ENCODE measurements around the gene HDLBP. TPM values are rescaled to one million over a fixed set of nuclear protein-coding genes. Genes with fewer than 3 reads are reported as not detected.
"Not testable (repeated sequence)": the region's sequence is repeated elsewhere in the genome, so short reads cannot be mapped to it uniquely, and the experiment has no call there.

Gene HDLBP
- total RNA-seq, 1 donor from 2014 or later, result 159 TPM

DNA sequence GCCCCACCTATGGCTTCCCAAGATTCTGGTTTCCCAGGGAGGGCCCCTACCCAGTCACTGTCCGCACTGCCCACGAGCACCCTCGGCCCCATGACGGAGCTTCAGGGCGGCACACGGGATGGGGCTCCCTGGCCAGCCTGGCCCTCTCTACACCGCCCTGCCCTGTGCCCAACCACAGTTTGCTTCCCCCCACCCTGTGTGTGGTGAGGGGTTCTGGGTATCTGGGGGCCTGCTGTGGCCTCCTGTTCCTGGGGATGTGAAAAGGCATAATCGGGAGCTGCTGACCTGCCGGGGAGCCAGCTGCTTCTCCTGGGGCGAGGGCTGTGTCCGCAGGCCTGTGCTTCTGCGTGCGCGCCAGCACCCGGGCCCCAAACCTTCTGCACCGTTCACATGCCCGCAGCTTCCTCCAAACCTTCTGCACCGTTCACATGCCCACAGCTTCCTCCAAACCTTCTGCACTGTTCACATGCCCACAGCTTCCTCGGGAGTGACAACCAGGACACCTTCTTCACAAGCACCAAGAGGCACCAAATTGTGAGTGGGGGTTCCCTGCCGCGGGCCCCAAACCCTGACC lies 114.6 kb downstream of the HDLBP start:
- DNase-seq (ENCODE audit: low spot score in 2 of 2), result no peak
- no peak for FAIRE-seq

DNA sequence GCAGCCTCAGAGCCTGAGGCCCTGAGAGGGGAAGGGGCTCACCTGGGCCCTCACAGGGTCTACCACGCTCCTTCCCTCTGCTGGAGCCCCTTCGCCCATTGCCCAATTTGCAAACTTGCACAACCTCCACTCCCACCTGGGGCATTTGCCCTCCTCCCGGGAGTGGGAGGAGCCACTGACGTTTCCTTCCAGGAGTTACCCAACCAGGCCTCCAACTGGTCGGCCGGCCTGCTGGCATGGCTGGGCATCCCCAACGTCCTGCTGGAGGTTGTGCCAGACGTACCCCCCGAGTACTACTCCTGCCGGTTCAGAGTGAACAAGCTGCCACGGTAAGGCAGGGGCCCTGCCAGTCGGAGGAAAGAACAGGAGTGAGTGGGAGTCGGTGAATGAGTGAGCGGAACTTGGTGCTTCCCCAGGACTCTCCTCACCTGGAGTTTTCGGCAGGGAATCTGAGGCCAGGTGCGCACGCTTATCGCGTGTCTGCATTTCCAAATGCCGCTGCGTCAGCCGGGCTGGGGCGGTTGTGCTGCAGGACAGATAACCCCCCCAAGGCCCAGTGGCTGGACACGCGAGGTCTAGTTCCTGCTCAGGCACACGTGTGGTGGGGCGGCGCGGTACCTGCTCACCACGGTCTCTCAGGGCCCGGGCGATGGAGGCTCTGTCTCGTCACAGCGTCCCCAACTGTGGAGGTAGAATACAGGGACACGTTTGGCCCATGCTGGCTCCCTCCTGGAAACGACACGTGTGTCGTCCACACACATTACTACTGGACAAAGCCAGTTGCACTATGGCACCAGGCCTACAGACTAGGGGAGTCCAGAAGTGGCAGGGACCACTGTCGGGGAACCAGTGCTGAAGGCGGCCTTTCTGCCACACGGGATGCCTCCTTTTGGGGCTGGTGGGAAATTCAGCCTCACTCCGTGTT lies 115.3 kb downstream of the HDLBP start:
- FAIRE-seq (no peak), DNase-seq (ENCODE audit: low spot score in 2 of 2) (no peak)

DNA sequence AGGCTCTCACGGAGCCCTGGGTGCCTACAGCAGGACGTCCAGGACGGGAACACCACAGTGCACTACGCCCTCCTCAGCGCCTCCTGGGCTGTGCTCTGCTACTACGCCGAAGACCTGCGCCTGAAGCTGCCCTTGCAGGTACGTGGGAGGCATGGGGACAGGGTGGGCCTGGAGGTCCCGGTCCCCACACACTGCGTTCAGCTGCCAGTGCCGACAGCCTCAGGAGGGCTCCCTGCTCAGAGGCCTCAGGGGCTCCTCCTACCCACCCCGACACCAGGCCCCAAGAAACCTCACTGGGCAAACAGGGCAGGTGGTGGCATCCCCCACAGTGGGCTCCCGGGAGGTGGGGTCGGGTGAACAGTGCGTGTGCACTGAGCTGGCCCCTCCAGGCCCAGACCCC lies 116.2 kb downstream of the HDLBP start:
- no peak for FAIRE-seq
- DNase-seq (ENCODE audit: low spot score in 2 of 2), result no peak

DNA sequence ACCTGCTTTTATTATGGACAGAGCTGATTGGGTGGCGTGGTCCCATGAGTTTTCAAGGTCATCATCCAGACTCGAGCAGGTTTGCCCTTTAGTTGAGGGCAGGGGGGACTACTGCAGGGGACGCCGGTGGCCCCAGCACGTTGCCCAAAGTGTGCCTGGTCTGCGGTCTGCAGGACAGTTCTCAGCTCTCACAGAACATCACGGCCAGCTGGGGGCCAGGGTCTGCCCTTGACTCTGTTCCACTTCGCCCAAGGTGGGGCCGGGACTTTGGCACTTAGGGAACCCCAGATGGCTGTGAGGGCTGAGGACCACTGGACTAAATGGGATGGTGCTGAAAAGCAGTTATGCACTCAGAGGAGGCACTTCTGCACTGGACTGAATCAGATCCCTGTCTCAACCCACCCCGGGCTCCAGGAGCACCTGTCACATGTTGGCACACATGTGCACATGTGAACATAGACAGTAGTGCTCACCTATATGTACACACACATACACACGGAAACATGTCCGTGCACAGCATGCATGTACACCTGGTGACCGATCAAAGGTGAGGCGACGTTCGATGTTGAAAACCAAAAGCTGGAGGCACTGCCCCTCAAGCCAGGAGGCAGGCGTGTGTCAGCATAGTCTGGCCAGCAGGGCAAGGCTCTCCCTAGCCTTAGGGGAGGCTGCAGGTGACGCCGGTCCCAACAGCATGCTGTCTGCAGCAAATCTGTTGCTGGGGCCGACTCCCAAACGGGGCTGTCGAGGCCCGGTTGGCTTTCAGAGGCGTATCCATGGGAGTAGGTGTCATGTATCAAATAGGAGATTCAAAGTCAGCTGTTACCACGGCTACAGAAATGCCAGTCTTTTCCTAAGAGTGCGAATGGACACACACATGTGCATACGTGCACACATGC lies 116.8 kb downstream of the HDLBP start:
- peak in 1 of 2 donors; percentile 12 for DNase-seq (ENCODE audit: low spot score in 2 of 2)
- FAIRE-seq, result no peak

DNA sequence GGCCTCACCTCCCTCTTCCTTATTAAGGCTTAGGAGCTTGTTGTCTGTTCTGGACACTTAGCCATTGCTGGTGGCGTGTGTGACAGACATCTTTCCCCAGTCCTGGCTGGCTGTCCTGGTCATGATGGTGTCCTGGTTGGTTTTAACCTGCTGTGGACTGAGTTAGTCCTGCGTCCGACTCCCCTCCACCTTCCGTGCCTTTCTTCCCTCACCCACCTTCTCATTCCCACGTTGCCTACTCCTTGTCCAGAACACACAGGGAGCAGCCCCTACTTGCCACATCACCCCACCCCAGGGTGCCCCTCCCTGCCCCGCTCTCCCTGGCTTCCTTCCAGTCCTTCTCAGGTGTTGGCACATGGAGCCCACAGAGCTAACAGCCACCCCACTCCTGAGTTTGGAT lies 117.5 kb downstream of the HDLBP start:
- DNase-seq (ENCODE audit: low spot score in 2 of 2) (peak in 1 of 2 donors; percentile 12), FAIRE-seq (no peak)

DNA sequence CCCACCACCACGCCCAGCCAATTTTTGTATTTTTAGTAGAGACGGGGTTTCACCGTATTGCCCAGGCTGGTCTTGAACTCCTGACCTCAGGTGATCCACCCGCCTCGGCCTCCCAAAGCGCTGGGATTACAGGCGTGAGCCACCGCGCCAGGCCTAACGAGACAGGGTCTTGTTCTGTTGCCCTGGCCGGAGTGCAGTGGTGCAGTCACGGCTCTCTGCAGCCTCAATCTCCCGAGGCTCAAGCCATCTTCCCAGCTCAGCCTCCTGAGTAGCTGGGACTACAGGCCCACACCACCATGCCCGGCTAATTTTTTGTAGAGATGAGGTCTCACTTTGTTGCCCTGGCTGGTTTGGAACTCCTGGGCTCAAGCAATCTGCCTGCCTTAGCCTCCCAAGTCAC lies 118.2 kb downstream of the HDLBP start:
- FAIRE-seq; DNase-seq (ENCODE audit: low spot score in 2 of 2): not testable (repeated sequence)

DNA sequence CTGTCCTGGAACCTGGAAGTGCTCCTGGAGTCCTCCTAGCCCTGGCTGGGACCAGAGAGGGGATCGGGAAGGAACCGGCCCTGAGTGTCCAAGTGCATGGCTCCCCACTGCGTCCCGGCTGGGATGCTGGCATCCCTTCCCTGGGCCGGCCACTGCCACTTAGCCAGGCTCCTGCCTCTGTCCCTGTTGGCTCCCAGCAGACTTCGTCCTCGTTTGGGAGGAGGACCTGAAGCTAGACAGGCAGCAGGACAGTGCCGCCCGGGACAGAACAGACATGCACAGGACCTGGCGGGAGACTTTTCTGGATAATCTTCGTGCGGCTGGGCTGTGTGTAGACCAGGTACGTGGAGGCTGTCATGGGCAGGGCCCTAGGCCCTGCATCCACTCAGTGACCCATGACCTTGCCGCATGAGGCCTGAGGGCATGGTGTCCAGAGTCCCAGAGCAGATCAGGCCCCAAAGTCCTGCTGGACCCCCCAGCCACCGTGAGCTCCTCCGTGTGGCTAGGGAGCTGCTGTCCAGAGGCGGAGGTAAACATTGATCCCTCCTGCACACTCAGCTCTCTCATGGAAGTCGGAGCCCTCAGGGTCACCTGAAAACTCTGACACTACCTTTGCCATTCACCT lies 119.9 kb downstream of the HDLBP start:
- FAIRE-seq, result no peak
- no peak for DNase-seq (ENCODE audit: low spot score in 2 of 2)

DNA sequence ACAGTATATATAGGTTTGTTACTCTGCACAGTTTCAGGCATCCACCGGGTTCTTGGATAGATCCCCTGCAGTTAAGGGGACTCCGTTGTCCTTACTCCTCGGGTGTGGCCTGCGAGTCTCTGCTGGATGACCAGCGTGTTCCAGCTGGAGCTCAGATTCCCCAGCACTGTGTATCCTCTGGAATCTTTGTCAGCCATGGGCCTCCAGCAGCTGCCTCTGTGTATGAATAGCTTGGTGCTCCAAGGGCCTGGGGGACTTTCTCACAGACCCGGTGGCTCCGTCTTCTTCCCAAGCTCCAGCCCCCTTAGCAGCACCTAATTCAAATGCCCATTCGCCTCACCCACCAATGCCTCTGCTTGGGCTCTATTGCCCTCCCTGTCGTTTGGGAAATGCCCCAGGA lies 120.7 kb downstream of the HDLBP start:
- no peak for FAIRE-seq
- DNase-seq (ENCODE audit: low spot score in 2 of 2), result no peak

DNA sequence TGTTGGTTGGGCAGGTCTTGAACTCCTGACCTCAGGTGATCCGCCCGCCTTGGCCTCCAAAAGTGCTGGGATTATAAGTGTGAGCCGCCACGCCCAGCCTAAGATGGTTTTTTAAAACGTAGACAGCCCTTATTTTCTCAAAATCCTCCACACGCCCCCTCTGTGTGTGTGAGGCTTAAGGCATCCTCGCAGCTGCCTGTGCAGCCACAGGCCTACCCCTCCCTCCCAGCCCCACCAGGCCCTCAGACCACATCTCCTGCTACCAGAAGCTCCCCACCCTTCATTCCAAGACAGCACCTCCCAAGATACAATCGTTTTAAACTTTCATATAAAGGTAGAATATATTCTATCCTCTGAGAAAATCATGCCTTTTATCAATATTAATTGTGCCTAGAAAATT lies 122.2 kb downstream of the HDLBP start:
- no peak for DNase-seq (ENCODE audit: low spot score in 2 of 2)
- FAIRE-seq, result no peak

DNA sequence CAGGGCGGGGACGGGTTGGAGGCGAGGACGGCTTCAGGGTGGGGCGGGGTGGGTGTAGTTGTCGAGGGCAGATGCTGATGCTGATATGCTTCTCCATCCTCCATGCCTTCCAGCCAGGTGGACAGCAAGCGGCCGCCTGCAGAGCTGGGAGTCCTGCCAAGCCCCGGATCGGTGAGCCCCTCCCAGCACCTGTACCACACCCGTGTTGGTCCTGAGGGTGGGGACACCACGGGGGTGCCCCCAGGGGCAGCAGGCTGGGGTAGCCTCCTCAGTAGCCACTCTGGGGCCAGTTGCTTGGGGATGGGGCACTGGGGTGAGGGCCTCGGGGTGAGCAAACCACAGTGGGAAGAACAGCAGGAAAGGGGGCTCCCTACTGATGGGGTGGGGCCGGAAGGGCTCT lies 124.4 kb downstream of the HDLBP start:
- DNase-seq (ENCODE audit: low spot score in 2 of 2) (no peak), FAIRE-seq (no peak)

DNA sequence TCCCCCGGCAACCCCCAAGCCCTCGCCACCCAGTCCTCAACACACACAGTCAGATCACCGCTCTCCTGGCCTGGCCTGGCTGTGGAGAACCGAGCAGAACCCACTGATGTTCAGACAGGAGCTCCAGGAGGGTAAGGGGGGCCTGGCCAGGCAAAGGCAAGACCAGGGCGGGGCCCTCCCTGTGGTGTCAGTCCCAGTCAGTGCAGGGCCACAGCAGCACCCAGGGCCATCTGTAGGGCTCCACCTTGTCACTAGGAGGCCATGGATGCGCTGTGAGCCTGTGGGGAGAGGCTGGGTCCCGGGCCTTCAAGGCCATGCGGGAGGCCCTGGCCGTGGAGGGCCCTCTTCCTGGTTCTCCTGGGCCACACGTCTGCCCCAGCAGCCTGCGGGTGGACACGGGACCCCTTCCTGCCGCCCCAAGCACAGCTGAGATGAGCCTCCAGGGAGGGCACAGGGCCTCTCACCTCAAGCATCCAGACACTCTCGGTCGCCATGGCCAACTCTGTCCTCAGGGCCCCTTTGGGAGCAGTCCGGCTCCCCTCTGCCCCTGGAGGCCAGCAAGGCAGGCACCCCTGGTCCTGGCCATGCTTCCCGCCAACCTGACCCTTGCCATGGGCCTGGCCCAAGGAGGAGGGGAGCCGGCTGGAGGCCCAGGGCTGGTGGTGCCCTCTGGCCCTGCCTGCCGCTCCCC lies 125.0 kb downstream of the HDLBP start:
- DNase-seq (ENCODE audit: low spot score in 2 of 2) (no peak), FAIRE-seq (no peak)

DNA sequence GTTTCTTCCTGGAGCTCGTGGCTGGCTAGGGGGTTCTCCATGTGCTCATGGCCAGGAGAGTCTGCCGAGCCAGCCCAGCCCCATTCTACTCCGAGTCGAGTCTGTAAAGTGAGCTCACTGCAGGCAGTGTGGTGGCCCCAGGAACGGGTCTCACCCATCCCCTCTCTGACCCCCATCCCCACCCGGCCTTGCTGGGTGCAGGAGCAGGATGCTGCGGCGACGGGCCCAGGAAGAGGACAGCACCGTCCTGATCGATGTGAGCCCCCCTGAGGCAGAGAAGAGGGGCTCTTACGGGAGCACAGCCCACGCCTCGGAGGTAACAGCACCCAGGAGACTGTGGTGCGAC lies 125.6 kb downstream of the HDLBP start:
- no peak for DNase-seq (ENCODE audit: low spot score in 2 of 2)
- FAIRE-seq, result no peak

DNA sequence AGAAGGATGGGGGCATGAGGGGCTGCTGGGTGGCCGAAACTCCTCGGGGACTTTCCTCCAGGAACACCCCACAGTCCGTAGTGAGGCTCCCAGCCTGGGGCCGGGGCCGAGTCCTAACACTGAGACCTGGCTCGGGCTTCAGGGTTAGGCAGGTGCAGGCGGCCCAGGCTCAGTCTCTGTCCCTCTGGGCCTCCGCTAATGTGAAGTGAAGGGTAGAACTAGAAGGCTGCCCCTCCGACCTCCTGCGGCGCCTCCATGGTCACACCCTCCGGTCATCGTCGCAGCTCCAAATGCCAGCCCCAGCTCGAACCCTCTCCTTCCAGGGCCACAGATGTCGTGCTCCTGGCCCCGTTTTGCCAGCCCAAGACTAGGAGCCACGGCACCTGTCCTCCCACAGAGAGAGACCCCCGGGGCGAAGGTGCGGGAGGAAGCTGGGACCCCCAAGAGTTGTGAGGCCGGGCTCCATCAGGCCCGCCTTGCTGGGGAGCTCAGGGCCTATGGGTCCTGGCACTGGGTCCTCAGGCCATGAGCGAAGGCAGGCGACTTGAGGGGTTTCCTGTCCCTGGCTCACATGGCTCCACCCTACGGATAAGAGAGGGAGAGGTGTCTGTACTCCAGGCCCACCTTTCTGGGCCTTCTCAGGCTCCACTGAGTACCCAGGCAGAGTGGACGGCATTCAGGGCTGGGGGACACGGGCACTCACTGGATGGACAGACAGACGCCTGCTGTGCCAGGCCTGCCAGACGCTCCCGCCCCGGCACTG lies 126.2 kb downstream of the HDLBP start:
- DNase-seq (ENCODE audit: low spot score in 2 of 2) (no peak), FAIRE-seq (no peak)

DNA sequence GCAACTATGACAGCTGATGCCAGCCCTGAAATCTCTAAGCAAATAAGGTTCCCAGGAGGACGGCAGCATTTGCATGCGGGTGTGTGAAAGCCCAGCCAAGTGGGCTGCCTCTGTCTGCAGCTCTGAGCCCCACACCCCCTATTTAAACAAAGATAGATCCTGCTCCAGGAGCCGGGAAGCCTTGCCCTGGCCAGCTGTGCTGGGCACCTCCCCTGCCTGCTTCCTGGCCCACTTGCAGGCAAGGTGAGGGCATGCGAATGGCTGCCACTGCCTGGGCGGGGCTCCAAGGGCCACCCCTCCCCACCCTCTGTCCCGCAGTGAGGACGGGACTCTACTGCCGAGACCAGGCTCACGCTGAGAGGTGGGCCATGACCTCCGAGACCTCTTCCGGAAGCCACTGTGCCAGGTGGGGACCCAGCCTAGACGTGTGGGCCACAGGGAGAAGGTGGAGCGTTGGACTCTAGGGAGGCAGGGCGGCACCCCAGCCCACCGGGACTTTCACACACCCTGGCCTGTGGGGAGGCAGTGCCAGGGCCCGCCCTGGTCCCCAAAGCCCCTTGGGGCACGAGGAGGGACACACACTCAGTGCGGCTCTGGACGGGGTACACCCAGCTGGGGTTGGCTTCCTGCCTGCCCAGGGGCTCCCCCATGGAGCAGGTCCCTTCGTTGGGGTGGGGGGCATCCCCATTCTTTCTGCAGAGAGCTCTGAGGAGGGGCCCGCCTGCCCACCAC lies 126.9 kb downstream of the HDLBP start, which contains the start of gene ANO7:
ANO7 (plus strand) TSS at position 317 of the 732 bp plus-strand sequence. CDS start 1,387 bp downstream, outside the sequence.
- DNase-seq (ENCODE audit: low spot score in 2 of 2) (no peak), FAIRE-seq (no peak)

DNA sequence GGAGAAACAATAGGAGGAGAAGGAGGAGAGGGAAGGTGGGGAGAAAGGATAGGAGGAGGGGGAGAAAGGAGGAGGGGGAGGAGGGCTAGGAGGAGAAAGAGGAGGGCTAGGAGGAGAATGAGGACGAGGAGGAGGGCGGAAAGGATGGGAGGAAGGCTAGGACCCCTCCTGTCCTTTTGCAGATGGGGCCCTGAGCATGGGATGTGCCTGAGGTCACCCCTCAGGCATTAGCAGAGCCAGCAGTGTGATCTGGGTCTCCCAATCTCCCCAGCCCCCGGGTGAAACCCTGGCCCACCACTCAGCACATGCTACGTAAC lies 127.6 kb downstream of the HDLBP start:
- FAIRE-seq (no peak), DNase-seq (ENCODE audit: low spot score in 2 of 2) (no peak)

DNA sequence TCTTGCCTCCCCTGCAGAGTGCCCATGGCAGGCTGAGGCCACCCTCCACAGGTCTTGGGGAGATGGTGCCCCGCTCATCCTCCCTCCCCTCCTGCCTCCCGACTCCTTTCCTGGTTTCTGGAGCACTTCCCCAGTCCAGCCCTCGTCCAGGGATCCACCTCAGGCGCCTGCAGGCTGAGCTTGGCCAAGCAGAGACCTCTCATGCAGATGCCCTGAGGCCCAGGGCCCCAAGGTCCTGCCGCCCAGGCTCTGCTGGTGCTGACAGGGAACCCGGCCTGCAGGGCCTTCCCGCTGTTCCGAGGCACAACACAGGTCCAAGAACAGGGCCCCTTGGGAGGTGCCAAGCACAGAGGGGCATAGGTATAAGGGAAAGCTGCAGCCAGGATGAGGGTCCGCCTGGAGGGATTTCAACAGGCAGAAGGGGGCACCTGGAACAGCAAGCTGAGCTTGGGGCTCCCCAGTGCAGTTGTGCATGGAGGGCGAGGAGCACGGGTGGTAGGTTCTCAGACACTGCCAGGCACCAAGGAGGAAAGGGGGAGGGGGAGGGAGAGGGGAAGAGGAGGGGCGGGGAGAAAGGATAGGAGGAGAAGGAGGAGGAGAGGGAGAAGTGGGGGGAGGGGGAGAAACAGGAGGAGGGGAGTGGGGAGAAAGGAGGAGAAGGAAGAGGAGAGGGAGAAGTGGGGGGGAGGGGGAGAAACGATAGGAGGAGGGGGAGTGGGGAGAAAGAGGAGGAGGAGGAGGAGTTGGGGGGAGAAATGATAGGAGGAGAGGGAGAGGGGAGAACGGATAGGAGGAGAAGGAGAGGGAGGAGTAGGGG lies 128.2 kb downstream of the HDLBP start:
- no peak for FAIRE-seq
- no peak for DNase-seq (ENCODE audit: low spot score in 2 of 2)

DNA sequence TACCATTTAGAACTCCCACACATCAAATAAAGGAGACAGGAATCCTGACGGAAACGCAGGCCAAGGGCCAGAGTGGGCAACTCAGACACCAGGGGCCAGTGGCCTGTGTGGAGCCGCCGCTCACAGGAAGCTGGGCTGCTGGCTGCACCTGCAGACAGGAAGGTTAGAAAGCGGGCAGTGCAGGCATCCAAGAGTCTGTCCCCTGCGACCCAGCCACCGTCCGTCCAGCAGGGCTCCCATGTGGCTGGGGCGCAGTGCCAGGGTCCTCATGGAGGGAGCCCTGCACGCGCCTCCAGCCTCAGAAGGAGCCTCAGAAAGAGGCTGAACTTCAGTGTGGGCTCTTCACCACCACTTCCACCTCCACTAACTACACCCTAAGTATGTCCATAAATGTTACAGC lies 129.5 kb downstream of the HDLBP start:
- no peak for FAIRE-seq
- no peak for DNase-seq (ENCODE audit: low spot score in 2 of 2)

DNA sequence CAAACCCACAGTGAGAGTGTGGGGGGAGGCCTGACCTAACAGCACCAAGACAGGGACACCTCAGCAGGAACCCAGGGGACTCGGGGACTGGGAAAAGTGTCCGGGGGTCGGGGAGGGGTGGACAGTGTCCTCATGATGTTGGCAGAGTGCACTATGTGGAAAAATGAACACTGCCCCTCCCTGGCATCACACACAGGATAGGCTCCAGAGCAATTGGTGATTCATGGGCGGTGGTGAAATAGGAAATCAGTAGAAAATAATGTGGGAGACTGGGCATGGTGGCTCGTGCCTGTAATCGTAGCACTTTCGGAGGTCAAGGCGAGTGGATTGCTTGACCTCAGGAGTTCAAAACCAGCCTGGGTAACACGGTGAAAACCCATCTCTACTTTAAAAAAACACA lies 130.6 kb downstream of the HDLBP start:
- no peak for DNase-seq (ENCODE audit: low spot score in 2 of 2)
- no peak for FAIRE-seq
